Measurements from ENCODE around the gene KRT72.

KRT72 gene

GRCh38 chr12:52587563-52587962 lies 13.7 kb downstream of the KRT72 start:
- H3K9ac ChIP-seq (ENCODE audit: low read length) = no peak overlapping the region
- no peaks in the 10 kb centered on the region for H3K9me3 ChIP-seq (replicated peaks; ENCODE audit: insufficient read depth, low read length)
- no peaks in the 10 kb centered on the region for H3K9me2 ChIP-seq (replicated peaks; ENCODE audit: insufficient read depth, low read length)
- H4K20me1 ChIP-seq (ENCODE audit: insufficient read depth, low read length) = no peaks in the 10 kb centered on the region
- H3K79me2 ChIP-seq (ENCODE audit: low read length) = no peaks in the 10 kb centered on the region
- H3K4me1 ChIP-seq (ENCODE audit: low read length) = no peaks in the 10 kb centered on the region
- no peak overlapping the region for H3K4me3 ChIP-seq (ENCODE audit: low read length)
- H2AFZ ChIP-seq (ENCODE audit: low read length) = no peak overlapping the region
- H3K27ac ChIP-seq (ENCODE audit: low read length) = no peak overlapping the region
- H3K4me2 ChIP-seq (ENCODE audit: low read depth, low read length) = no peak overlapping the region
- H3K27me3 ChIP-seq (replicated peaks; ENCODE audit: insufficient read depth, low read length) = peaks cover 36% of the 10 kb centered on the region
- DNase-seq = no peak
- no peaks in the 10 kb centered on the region for H3F3A ChIP-seq (ENCODE audit: insufficient read depth, low read length)
- H3K36me3 ChIP-seq (replicated peaks; ENCODE audit: insufficient read depth, low read length) = no peaks in the 10 kb centered on the region
- no peak for TF ChIP-seq EZH2phosphoT487 (IDR thresholded peaks at IDR 0.05; ENCODE audit: low read length)
- TF ChIP-seq CTCF (IDR thresholded peaks at IDR 0.05; ENCODE audit: low read length) = no peak
- no peak for TF ChIP-seq EZH2 (optimal IDR thresholded peaks at IDR 0.05; ENCODE audit: low read depth, low read length)

DNA sequence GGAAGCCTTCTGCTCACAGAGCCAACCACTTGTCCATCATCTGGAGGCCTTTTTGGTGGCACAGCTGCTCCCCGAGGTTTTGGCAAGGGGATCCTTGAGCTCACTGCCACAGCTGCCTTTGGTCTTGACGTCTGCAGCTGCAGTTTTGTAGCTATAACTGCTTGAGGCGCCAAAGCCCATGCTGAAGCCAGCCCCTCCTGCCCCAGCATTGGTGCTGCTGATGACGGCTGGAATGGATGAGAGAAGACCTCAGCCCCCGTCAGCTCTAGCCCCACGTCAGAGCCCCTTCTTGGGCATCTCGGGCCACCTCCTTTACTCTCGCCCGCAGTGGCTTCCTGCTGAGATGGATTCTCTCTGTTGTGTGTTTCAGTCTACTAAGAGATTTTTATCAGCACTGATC lies 15.3 kb downstream of the KRT72 start:
- Histone ChIP-seq H3K4me3 (ENCODE audit: low read length) (no peak overlapping the region), H4K20me1 (ENCODE audit: insufficient read depth, low read length) (no peaks in the 10 kb centered on the region), H3K9me2 (replicated peaks; ENCODE audit: insufficient read depth, low read length) (no peaks in the 10 kb centered on the region), H3K27me3 (replicated peaks; ENCODE audit: insufficient read depth, low read length) (peaks cover 51% of the 10 kb centered on the region), H3K79me2 (ENCODE audit: low read length) (no peaks in the 10 kb centered on the region), H3K36me3 (replicated peaks; ENCODE audit: insufficient read depth, low read length) (no peaks in the 10 kb centered on the region), H3K9me3 (replicated peaks; ENCODE audit: insufficient read depth, low read length) (no peaks in the 10 kb centered on the region), H3K4me1 (ENCODE audit: low read length) (no peaks in the 10 kb centered on the region), H3F3A (ENCODE audit: insufficient read depth, low read length) (no peaks in the 10 kb centered on the region), H3K27ac (ENCODE audit: low read length) (no peak overlapping the region), H3K9ac (ENCODE audit: low read length) (no peak overlapping the region), H3K4me2 (ENCODE audit: low read depth, low read length) (no peak overlapping the region), H2AFZ (ENCODE audit: low read length) (no peak overlapping the region)
- DNase-seq = no peak
- no peak for TF ChIP-seq EZH2 (optimal IDR thresholded peaks at IDR 0.05; ENCODE audit: low read depth, low read length)
- no peak for TF ChIP-seq CTCF (IDR thresholded peaks at IDR 0.05; ENCODE audit: low read length)
- TF ChIP-seq EZH2phosphoT487 (IDR thresholded peaks at IDR 0.05; ENCODE audit: low read length) = no peak

- no peak for TF ChIP-seq EZH2phosphoT487 (IDR thresholded peaks at IDR 0.05; ENCODE audit: low read length)
- no peak for TF ChIP-seq EZH2 (optimal IDR thresholded peaks at IDR 0.05; ENCODE audit: low read depth, low read length)
- no peak for TF ChIP-seq CTCF (IDR thresholded peaks at IDR 0.05; ENCODE audit: low read length)
- no peaks in the 10 kb centered on the region for H3K9me3 ChIP-seq (replicated peaks; ENCODE audit: insufficient read depth, low read length)
- H3K36me3 ChIP-seq (replicated peaks; ENCODE audit: insufficient read depth, low read length) = no peaks in the 10 kb centered on the region
- H3F3A ChIP-seq (ENCODE audit: insufficient read depth, low read length) = no peaks in the 10 kb centered on the region
- H3K27ac ChIP-seq (ENCODE audit: low read length) = no peak overlapping the region
- no peak overlapping the region for H2AFZ ChIP-seq (ENCODE audit: low read length)
- H3K27me3 ChIP-seq (replicated peaks; ENCODE audit: insufficient read depth, low read length) = peaks cover 60% of the 10 kb centered on the region
- no peaks in the 10 kb centered on the region for H3K9me2 ChIP-seq (replicated peaks; ENCODE audit: insufficient read depth, low read length)
- H4K20me1 ChIP-seq (ENCODE audit: insufficient read depth, low read length) = no peaks in the 10 kb centered on the region
- no peaks in the 10 kb centered on the region for H3K79me2 ChIP-seq (ENCODE audit: low read length)
- no peak overlapping the region for H3K4me3 ChIP-seq (ENCODE audit: low read length)
- H3K4me1 ChIP-seq (ENCODE audit: low read length) = no peaks in the 10 kb centered on the region
- H3K9ac ChIP-seq (ENCODE audit: low read length) = no peak overlapping the region
- no peak for DNase-seq
- H3K4me2 ChIP-seq (ENCODE audit: low read depth, low read length) = no peak overlapping the region
Observed at GRCh38 chr12:52585066-52585465, 16.2 kb downstream of the KRT72 start.

All from MM.1S (cell line).